HEK293 (cell line): Measurements from ENCODE around the gene TMEM63A.

Experiments
- CTCF ChIA-PET: fragments of 350-600 bp; formaldehyde crosslinking; extraction: SDS; loops from one replicate; lab custom pipeline; 2021; ENCODE audit warnings: antibody characterized with exemption; lab: Yijun Ruan, JAX
- POLR2A ChIA-PET: fragments of 300-600 bp; formaldehyde crosslinking; extraction: SDS; loops from one replicate; lab custom pipeline; 2020; ENCODE audit warnings: antibody characterized with exemption, inconsistent platforms; lab: Yijun Ruan, JAX
- H3K27ac ChIP-seq: fragments of 200-500 bp; sonication (Bioruptor generic); 2 replicates; pipeline ENCODE4 v1.5.1; 2014; ENCODE audit warnings: low read depth, low read length, control low read depth, inconsistent platforms; ENCODE audit errors: extremely low read depth
- H3K36me3 ChIP-seq, 2 experiments: fragments of 200-500 bp in 1 of 2; sonication (Bioruptor generic) in 1 of 2; 1 replicate in 1 of 2; 2 replicates in 1 of 2; pipeline ENCODE4 v1.5.1; 2014 to 2017; ENCODE audit warnings: inconsistent platforms in 2 of 2, low read length in 2 of 2; ENCODE audit not compliant: control insufficient read depth in 2 of 2, insufficient read depth in 1 of 2
- H3K4me1 ChIP-seq: fragments of 200-500 bp; sonication (Bioruptor generic); 2 replicates; pipeline ENCODE4 v1.5.1; 2014; ENCODE audit warnings: mild to moderate bottlenecking, low read length, inconsistent platforms; ENCODE audit not compliant: control insufficient read depth, insufficient read depth
- H3K4me3 ChIP-seq: 2 replicates; pipeline ENCODE4 v1.5.1; 2011; ENCODE audit warnings: low read depth, mild to moderate bottlenecking, control low read depth, low read length, moderate library complexity
- H3K9me3 ChIP-seq: fragments of 200-500 bp; sonication (Bioruptor generic); 2 replicates; pipeline ENCODE4 v1.5.1; 2014; ENCODE audit warnings: low read depth, low read length, inconsistent platforms; ENCODE audit not compliant: control insufficient read depth, insufficient read depth
- AEBP2 ChIP-seq: fragments of 450-650 bp; formaldehyde crosslinking; IDR thresholded peaks from 2 replicates; pipeline ENCODE4 v1.5.1; 2016; ENCODE audit warnings: missing biosample characterization, missing genetic modification characterization, borderline replicate concordance
- BCL11B ChIP-seq: fragments of 450-650 bp; formaldehyde crosslinking; IDR thresholded peaks from 2 replicates; pipeline ENCODE4 v1.5.1; 2016; ENCODE audit warnings: low read depth, missing biosample characterization, missing genetic modification characterization
- KLF16 ChIP-seq: fragments of 450-650 bp; formaldehyde crosslinking; IDR thresholded peaks from 2 replicates; pipeline ENCODE4 v1.5.1; 2017; ENCODE audit warnings: missing biosample characterization, missing genetic modification characterization
- PRDM10 ChIP-seq: fragments of 450-650 bp; formaldehyde crosslinking; IDR thresholded peaks from 2 replicates; pipeline ENCODE4 v1.5.1; 2016; ENCODE audit warnings: missing biosample characterization, missing genetic modification characterization
- TCF7L2 ChIP-seq: IDR thresholded peaks from 2 replicates; pipeline ENCODE4 v1.6.1; 2011; ENCODE audit warnings: low read depth, mild to moderate bottlenecking, inconsistent platforms, low read length, moderate library complexity, borderline replicate concordance
- WT1 ChIP-seq: fragments of 450-650 bp; formaldehyde crosslinking; IDR thresholded peaks from 2 replicates; pipeline ENCODE4 v1.5.1; 2016; ENCODE audit warnings: missing biosample characterization, missing genetic modification characterization
- ZBTB1 ChIP-seq: fragments of 450-650 bp; formaldehyde crosslinking; IDR thresholded peaks from 2 replicates; pipeline ENCODE4 v1.5.1; 2016; ENCODE audit warnings: missing biosample characterization, missing genetic modification characterization
- ZBTB10 ChIP-seq: fragments of 450-650 bp; formaldehyde crosslinking; IDR thresholded peaks from 2 replicates; pipeline ENCODE4 v1.5.1; 2016; ENCODE audit warnings: missing biosample characterization, missing genetic modification characterization
- ZBTB11 ChIP-seq: fragments of 450-650 bp; formaldehyde crosslinking; conservative IDR thresholded peaks from 2 replicates; pipeline ENCODE4 v1.5.1; 2016; ENCODE audit warnings: low read depth, missing biosample characterization, missing genetic modification characterization
- ZFP69B ChIP-seq: fragments of 450-650 bp; formaldehyde crosslinking; IDR thresholded peaks from 2 replicates; pipeline ENCODE4 v1.5.1; 2016; ENCODE audit warnings: missing biosample characterization, missing genetic modification characterization
- ZNF146 ChIP-seq: fragments of 450-650 bp; formaldehyde crosslinking; IDR thresholded peaks from 2 replicates; pipeline ENCODE4 v1.5.1; 2016; ENCODE audit warnings: missing biosample characterization, missing genetic modification characterization
- ZNF148 ChIP-seq: fragments of 450-650 bp; formaldehyde crosslinking; IDR thresholded peaks from 2 replicates; pipeline ENCODE4 v1.5.0; 2017; ENCODE audit warnings: missing biosample characterization, missing genetic modification characterization, borderline replicate concordance
- ZNF24 ChIP-seq: fragments of 450-650 bp; formaldehyde crosslinking; IDR thresholded peaks from 2 replicates; pipeline ENCODE4 v1.5.1; 2016; ENCODE audit warnings: missing biosample characterization, missing genetic modification characterization
- ZNF302 ChIP-seq: fragments of 450-650 bp; formaldehyde crosslinking; IDR thresholded peaks from 2 replicates; pipeline ENCODE4 v1.5.1; 2016; ENCODE audit warnings: missing biosample characterization, missing genetic modification characterization, low read depth
- ZNF658 ChIP-seq: fragments of 450-650 bp; formaldehyde crosslinking; IDR thresholded peaks from 2 replicates; pipeline ENCODE4; 2016; ENCODE audit warnings: missing biosample characterization, missing genetic modification characterization
- ZNF677 ChIP-seq: fragments of 450-650 bp; IDR thresholded peaks from 2 replicates; pipeline ENCODE4 v1.5.0; 2018; ENCODE audit warnings: missing biosample characterization, mild to moderate bottlenecking, missing genetic modification characterization, moderate library complexity
- ZNF747 ChIP-seq: fragments of 450-650 bp; formaldehyde crosslinking; IDR thresholded peaks from 2 replicates; pipeline ENCODE4 v1.5.1; 2016; ENCODE audit warnings: missing biosample characterization, missing genetic modification characterization
- ZNF768 ChIP-seq: fragments of 450-650 bp; formaldehyde crosslinking; IDR thresholded peaks from 2 replicates; pipeline ENCODE4 v1.5.1; 2018; ENCODE audit warnings: missing biosample characterization, mild to moderate bottlenecking, missing genetic modification characterization
- ZNF792 ChIP-seq: fragments of 450-650 bp; formaldehyde crosslinking; IDR thresholded peaks from 2 replicates; pipeline ENCODE4 v1.5.1; 2016; ENCODE audit warnings: missing biosample characterization, missing genetic modification characterization

TMEM63A gene

GRCh38 chr1:225813214-225813964, 68.8 kb downstream of the TMEM63A start (continued):
- no peak for TF ChIP-seq ZBTB10 (tag by site-specific recombination)
- TF ChIP-seq ZNF792 (tag by site-specific recombination): no peak
- TF ChIP-seq ZNF677 (tag by site-specific recombination): no peak
- no peak for TF ChIP-seq ZNF768
- TF ChIP-seq ZBTB1: no peak
- TF ChIP-seq ZNF24: no peak
- TF ChIP-seq PRDM10 (tag by site-specific recombination): no peak
- TF ChIP-seq BCL11B (tag by site-specific recombination): no peak
- TF ChIP-seq WT1: peak; percentile 62

- ChIA-PET CTCF (interaction anchor here (0.6 to 2.8 kb wide), 11 partner anchors 7 to 307 kb away, joined by 3 to 15 read pairs (median 4); partner anchors contain the start of gene SRP9), POLR2A (interaction anchor here (1.0 to 6.8 kb wide), 5 partner anchors 25 to 111 kb away, joined by 3 to 46 read pairs (median 4); partner anchors contain the start of genes PYCR2 and SRP9)
- no peaks in the 10 kb centered on the region for H3K9me3 ChIP-seq
- no peak overlapping the region; the same call in 1 of the 2 replicates for H3K27ac ChIP-seq
- peaks cover 20% of the 10 kb centered on the region for H3K4me1 ChIP-seq
- H3K4me3 ChIP-seq: no peak overlapping the region
- peaks cover 0 to 7% of the 10 kb centered on the region in 2 experiments; a peak in 1 of 3 replicates for H3K36me3 ChIP-seq
- no peak for TF ChIP-seq KLF16 (tag by site-specific recombination)
- TF ChIP-seq ZNF658 (tag by site-specific recombination): no peak
- peak; percentile 8; the same call in 1 of the 2 replicates for TF ChIP-seq ZFP69B (tag by site-specific recombination)
- TF ChIP-seq TCF7L2: no peak
- TF ChIP-seq ZBTB11 (tag by site-specific recombination): no peak
- TF ChIP-seq ZNF302 (tag by site-specific recombination): no peak
- no peak for TF ChIP-seq ZNF148 (tag by site-specific recombination)
- TF ChIP-seq ZNF146 (tag by site-specific recombination): no peak
- no peak for TF ChIP-seq ZNF747 (tag by site-specific recombination)
- TF ChIP-seq AEBP2: no peak
Measured at GRCh38 chr1:225812488-225813213, 69.5 kb downstream of the TMEM63A start.
